ENCODE measurements around the gene COL5A1.
"Not testable (repeated sequence)": the region's sequence is repeated elsewhere in the genome, so short reads cannot be mapped to it uniquely, and the experiment has no call there.

Gene COL5A1

DNA sequence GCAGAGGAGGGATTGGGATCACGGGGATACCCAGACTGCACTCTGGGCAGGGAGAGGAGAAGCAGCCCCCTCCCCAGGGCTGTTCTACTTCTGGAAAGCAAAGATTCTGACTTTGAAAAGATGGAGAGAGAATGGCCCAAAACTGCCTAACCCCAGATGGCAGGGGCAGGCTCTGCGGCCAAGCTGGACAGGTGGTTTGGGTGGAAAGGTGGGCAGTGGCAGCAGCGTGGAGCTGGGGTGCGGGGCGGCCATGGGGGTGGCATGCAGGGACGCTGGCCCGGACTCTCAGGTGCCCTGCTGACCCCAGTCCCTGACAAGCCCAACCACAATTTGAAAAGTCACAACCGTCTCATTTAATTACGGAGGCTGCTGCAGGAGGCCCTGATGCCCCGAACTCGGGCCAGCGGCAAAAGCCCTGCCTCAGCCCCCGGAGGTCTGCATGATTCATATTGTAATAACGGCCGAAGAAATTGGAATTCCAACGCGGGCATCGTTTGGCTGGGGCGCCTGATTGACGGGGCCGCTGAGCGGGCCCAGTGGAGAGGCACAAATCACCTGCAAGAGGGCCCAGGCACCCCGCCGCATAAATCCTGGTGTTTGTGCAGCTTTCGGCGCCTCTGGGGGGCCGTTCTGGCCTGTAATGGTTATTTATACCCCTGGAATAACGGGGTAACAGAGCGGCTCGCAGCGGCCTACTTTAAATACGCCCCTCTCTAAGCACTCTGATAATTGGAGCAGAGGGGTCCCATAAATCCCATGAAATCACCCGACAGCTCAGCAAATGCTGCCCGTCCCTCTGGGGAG is 197.2 kb downstream of the COL5A1 start:
- no peak for DNase-seq (ENCODE audit: low spot score)

GRCh38 chr9:134839455-134840125 is 198.0 kb downstream of the COL5A1 start:
- DNase-seq (ENCODE audit: low spot score), result no peak

DNA sequence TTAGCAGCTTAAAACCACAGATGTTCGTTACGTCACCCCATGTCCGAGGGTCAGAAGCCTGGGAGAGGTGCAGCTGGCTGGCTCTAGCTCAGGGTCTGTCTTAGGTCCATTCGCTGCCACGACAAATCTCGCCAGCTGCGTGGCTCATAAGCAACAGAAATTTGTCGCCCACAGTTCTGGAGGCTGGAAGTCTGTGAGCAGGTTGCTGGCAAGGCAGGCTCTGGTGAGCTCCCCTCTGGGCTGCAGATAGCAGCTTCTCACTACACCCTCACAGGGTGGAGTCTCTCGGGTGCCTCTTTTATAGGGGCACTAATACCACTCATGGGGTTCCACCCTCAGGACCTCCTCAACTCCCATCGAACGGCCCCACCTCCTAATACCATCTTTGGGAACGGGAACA is 198.9 kb downstream of the COL5A1 start:
- no peak for DNase-seq (ENCODE audit: low spot score)

DNA sequence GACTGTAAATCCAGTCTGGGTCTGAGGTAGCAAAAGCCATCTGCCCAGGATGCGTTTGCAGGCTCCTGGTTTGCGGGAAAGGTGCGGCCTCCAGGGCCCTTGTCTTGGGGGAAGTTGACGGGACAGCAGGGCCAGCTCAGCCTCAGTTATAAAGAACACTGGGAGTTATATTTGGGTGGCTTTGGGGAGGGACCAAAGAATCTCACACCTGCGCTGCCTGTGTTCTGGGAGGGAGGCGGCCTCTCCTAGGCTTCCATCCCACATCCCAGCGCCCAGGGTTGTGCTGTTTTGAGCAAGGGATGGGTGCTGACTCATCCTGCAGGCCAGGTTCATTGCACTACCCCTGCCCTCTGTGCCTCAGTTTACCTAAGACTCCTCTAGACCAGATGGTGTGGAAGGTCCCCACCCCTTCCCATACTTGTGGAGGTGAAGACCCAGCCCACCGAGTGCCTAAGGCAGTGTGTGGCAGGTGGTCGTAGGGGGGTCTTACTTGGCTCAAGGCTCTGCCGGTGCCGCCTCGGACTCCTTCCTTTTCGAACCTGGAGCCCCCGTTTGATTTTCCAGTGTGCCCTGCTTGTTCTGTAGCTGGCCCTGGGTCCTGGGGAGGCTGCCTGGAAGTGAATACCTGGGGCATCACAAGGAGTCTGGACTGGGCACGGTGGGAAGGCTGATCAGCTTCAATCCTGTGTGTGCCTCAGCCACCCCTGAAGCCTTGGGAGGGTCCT is 199.7 kb downstream of the COL5A1 start:
- no peak for DNase-seq (ENCODE audit: low spot score)

DNA sequence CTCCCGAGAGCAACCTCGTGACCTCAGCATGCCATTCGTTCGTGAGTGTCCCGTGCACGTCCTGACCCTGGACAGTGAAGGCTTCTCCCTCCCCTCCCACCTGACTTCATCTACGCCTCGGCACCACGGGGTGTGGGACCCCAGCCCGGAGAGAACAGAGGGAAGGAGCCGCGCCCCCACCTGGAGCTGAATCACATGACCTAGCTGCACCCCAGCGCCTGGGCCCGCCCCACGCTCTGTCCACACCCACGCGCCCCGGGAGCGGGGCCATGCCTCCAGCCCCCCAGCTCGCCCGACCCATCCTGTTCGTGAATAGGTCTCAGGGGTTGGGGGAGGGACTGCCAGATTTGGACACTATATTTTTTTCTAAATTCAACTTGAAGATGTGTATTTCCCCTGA is 200.7 kb downstream of the COL5A1 start:
- DNase-seq (ENCODE audit: low spot score), result no peak

- DNase-seq (ENCODE audit: low spot score), result no peak
These were observed 202.1 kb downstream of the COL5A1 start for GRCh38 chr9:134843740-134844139.

DNA sequence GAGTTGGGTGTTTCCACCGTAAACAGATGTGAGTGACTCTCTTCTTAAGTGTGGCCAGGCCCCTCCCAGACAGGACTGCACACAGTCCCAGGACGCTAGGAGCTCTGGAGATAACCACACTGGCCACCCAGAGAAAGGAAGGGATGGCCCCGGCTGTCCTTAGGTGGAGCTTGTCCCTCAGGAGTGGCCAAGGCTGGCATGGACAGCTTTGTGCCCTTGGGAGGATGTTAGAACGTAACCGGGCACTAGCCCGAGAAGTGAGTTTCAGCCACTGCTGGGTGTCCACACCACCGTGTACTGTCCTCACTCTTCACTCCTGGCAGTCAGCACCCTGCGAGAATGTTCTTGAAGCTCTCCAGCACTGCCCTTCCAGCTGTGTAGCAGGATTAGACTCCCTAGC is 203.2 kb downstream of the COL5A1 start:
- no peak for DNase-seq (ENCODE audit: low spot score)

GRCh38 chr9:134846187-134846586 is 204.6 kb downstream of the COL5A1 start:
- no peak for DNase-seq (ENCODE audit: low spot score)

DNA sequence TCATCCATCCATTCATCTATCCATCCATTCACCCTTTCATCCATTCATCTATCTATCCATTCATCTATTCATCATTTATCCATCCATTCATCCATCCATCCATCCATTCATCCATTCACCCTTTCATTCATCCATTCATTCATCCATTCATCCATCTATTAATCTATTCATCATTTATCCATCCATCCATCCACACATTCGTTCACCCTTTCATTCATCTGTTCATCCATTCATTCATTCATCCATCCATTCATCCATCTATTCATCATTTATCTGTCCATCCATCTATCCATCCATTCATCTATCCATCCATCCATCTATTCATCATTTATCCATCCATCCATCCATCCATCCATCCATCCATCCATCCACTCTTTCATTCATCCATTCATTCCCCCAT is 205.1 kb downstream of the COL5A1 start:
- DNase-seq (ENCODE audit: low spot score), result no peak

GRCh38 chr9:134847138-134847537 is 205.5 kb downstream of the COL5A1 start:
- DNase-seq (ENCODE audit: low spot score), result no peak

DNA sequence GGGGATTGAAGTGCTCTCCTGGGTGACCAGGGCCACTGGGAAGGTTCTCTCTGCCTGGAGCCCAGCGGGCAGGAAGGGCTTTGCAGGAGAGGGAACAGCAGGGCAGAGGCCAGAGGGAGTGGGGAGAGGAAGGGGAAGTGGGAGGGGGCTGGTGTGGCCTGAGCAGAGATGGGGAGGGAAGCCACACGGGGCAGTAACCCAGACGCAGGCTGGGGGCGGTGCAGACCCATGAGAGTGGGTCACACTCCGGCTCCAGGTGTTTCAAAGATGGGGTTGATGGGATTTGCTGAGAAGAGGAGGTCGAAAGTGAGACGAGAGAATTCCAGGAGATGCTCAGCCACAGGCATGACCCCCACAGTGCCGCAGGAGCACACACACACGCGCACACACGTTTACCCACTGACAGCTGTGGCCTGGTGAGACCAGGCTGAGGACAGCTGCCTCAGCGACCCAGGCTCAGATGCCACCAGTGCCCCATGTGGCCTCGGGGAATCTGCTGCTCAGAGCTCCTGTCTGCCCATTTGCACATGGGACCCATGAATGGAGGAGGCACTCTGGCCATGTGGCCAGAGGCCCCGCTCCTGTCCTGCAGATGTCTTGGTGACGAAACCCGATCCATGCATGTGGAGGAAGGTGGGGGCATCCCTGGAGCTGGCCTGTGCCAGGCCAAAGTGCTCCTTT is 206.3 kb downstream of the COL5A1 start:
- DNase-seq (ENCODE audit: low spot score), result no peak

- no peak for DNase-seq (ENCODE audit: low spot score)
These were observed 206.9 kb downstream of the COL5A1 start for GRCh38 chr9:134848504-134848903.

GRCh38 chr9:134850611-134851010 is 209.0 kb downstream of the COL5A1 start:
- no peak for DNase-seq (ENCODE audit: low spot score)

- DNase-seq (ENCODE audit: low spot score), result no peak
These were observed 209.4 kb downstream of the COL5A1 start for GRCh38 chr9:134851020-134851419.

DNA sequence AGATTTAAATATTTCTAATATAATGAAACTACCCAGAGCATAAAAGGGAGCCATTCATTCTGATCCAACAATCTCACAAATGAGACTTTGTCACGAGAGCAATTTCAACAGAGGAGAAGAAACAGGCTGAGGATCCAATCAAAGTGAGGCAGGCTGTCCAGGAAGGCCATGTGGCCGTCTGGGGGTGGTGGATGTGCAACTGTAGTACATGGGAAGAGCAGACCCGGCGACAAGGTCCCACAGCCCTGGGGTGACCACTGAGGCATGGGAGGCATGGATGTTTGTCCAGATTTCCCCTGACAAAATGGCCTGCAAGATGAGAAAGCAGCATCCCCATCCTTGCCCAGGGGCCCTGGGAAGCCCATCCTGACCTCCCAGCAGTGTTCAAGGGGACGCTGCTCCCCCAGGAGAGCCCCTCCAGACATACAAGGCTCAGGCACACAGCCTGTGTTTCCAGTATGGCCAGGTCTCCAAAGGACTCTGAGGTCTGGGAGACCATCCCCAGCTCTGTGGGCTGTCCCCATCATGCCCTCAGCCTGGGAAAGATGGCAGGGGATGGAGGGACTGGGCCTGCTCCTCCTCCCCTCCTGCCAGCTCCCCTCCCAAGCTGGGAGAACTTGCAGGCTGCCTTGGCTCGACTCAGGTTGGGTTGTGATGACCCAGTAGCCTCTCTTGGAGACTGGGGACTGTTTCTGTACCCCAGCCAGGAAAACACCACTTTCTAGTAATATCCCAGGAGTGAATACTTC is 211.5 kb downstream of the COL5A1 start:
- no peak for DNase-seq (ENCODE audit: low spot score)

DNA sequence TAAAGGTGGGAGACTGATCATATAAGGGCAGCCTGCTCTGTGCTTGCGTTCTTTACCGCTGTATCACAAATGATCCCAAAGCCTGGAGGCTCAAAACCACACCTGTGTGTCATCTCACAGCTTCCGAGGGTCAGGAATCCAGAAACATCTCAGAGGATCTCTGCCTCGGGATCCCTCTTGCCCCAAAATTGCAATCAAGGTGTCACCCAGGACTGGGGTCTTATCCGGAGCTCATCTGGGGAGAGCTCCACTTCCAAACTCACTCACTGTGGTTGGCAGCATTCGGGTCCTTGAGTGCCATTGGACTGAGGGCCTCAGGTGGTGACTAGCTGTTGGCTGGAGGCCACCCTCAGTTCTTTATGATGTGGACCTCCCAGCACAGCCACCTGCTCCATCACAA is 212.3 kb downstream of the COL5A1 start:
- no peak for DNase-seq (ENCODE audit: low spot score)

DNA sequence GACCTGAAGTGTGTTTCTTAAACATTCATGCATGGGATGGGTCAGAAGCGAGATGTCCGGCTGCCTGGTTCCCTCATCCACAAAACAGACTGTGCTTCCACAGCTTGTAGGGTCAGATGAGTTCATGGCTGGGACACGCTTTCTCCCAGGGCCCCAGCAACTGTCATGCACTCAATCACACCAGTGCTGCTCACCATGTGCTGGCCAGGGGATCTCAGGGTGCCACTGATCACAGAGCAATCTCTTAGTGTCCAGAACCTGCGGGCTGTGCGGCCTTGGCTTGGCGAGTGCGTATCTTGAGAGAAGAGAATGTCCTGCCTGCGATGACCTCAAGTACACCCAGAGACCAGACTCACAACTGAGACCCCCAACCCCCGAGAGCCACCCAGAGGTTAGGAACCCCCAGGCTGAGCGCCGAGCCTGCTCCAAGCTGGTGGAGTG is 213.0 kb downstream of the COL5A1 start:
- DNase-seq (ENCODE audit: low spot score), result no peak

- DNase-seq (ENCODE audit: low spot score), result no peak
These were observed 213.8 kb downstream of the COL5A1 start for GRCh38 chr9:134855231-134855899.

DNA sequence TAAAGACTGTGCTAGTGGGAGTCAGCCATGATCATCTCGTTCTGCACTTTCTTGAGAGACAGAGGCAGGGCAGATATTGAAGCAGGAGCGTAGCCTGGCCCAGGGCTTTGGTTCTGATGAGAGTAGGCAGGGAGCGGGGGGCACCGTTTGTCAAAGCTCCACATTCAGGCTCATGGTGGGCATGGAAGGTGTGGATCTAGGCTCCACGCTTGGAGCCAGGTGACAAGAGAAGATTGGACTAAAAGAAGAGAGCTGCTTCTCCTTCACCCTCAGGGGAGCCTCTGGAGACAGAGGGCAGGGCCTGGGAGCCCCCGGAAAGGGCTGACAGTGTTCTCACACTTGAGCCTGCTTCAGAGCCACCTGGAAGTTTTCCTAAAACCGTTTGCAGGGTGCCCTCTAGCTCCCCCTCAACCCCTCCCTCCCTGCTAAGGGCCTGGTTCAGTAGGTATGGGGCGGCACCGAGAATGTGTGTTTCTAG is 214.3 kb downstream of the COL5A1 start:
- DNase-seq (ENCODE audit: low spot score), result no peak

DNA sequence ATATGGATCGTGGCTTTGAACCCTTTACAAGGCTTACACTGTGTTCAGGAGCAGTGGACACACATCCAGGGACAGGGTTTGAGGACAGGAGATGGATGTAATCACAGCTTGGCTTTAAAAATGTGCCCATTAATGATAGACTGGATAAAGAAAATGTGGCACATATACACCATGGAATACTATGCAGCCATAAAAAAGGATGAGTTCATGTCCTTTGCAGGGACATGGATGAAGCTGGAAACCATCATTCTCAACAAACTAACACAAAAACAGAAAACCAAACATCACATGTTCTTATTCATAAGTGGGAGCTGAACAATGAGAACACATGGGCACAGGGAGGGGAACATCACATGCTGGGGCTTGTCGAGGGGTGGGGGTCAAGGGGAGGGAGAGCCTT is 215.8 kb downstream of the COL5A1 start:
- DNase-seq (ENCODE audit: low spot score), result not testable (repeated sequence)

Data from AG20443 (cell line).